AG04450 (cell line): Measurements from ENCODE around the gene PLA2G2E. TPM values are rescaled to one million over a fixed set of nuclear protein-coding genes. Genes with fewer than 3 reads are reported as not detected.

Experiments
- CTCF ChIA-PET: fragments of 300-600, 350-600 bp; formaldehyde crosslinking; extraction: SDS; loops from one replicate; lab custom pipeline; 2022; ENCODE audit warnings: antibody characterized with exemption, inconsistent platforms; lab: Charles Lee
- POLR2A ChIA-PET: fragments of 350-600 bp; formaldehyde crosslinking; extraction: SDS; loops from one replicate; lab custom pipeline; 2021; ENCODE audit warnings: antibody characterized with exemption, inconsistent platforms; lab: Yijun Ruan, JAX
- DNase-seq: peaks from one replicate; pipeline ENCODE4 v3.0.0-alpha.2; 2011; ENCODE audit warnings: low read depth, low spot score
- H3K27ac ChIP-seq: one replicate; pipeline ENCODE4 v1.5.1; 2012; ENCODE audit warnings: low read depth, low read length, control low read depth
- H3K27me3 ChIP-seq: one replicate; pipeline ENCODE4 v1.6.0; 2012; ENCODE audit warnings: low read length; ENCODE audit not compliant: control insufficient read depth, insufficient read depth
- H3K4me3 ChIP-seq: 2 replicates; pipeline ENCODE4 v1.5.1; 2011; ENCODE audit warnings: mild to moderate bottlenecking, low read depth, low read length, control low read depth
- H3K9me3 ChIP-seq: 2 replicates; pipeline ENCODE4 v1.5.1; 2012; ENCODE audit warnings: low read length; ENCODE audit not compliant: control insufficient read depth, insufficient read depth
- CTCF ChIP-seq: IDR thresholded peaks from 2 replicates; pipeline ENCODE4 v1.5.1; 2011; ENCODE audit warnings: low read depth, low read length, control low read depth, inconsistent platforms
- polyA plus RNA-seq: library from polyadenylated mRNA; depleted of rRNA; stranded (reverse); fragments of >200 nt; gene quantifications from 2 replicates; pipeline ENCODE4 v1.2.3, GENCODE V29; 2011; rRNA removed

Gene PLA2G2E
- polyA plus RNA-seq, 1 experiment: not detected

DNA sequence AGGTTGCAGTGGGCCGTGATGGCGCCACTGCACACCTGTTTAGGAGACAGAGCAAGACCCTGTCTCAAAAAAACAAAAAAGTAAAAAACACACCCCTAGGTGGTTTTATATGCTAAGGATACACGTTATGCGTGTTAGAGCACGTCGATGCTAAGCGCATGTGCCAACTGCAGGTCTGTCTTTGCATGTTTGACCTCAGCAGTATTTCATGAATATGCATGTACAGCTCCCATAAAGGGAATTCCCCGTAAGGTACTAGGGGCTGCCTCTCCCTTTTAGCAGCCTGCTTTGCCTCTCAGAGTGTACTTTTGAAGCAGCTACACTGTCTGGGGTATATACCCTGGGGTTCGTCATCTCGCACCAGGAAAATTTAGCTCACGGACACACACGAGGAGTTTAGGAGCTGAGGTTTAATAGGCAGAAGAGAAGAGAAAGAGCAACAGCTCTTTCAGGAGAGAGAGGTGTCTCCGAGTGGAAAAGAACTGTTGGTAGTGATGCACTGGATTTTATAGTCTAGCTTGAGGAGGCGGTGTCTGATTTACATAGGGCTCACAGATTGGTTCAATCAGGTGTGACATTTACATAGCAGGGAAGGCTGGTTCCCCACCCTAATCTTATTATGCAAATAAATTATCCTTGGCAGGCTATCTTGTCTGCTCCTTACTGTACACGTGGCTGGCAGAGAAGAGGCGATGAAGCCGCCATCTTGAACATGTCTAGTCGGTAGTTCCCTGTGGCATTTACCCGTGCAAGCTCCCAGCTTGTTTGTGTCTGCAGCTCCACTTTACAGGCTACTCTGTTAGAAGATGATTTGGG, 45.4 kb downstream of the PLA2G2E start:
- Histone ChIP-seq H3K27me3 (peaks cover 12% of the 10 kb centered on the region), H3K4me3 (no peak overlapping the region), H3K27ac (no peak overlapping the region), H3K9me3 (no peaks in the 10 kb centered on the region; the same call in 1 of the 2 replicates)
- no peak for DNase-seq
- ChIA-PET POLR2A (no interaction called here), CTCF (no interaction called here)
- TF ChIP-seq CTCF: no peak

DNA sequence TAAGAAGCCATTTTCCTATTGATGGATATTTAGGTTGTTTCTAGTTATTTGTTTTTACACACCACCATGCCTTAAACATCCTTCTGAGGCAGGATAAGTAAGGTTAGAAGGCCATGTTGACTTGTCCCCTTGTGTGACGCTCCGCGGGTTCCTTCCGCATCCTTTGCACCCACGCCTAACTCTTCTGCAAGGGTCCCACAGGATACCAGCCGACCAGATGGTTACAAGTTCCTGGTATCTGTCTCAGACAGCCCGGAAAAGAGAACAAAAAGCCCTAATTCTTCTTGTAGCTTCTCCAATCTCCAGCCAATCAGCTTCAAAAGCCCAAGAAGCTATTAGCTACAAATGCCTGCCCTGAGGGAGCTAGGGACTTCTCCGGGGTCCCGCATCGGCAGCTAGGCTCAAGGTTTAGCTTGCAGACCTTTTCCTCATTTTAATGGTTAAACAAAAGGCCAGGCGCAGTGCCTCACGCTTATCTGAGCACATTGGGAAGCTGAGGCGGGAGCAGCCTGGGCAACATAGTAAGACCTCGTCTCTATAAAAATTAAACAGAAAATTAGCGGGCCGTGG, 46.2 kb downstream of the PLA2G2E start:
- POLR2A ChIA-PET: interaction anchor here (0.6 kb wide), 1 partner anchor 26 kb away, joined by 4 read pairs; no protein-coding TSS in a partner anchor
- no peak overlapping the region for H3K27ac ChIP-seq

GRCh38 chr1:19872190-19872589, 51.2 kb downstream of the PLA2G2E start:
- ChIA-PET CTCF (interaction anchor here (2.3 kb wide), 1 partner anchor 10 kb away, joined by 6 read pairs; the partner anchor contains the start of gene OTUD3), POLR2A (no interaction called here)
- no peak overlapping the region for H3K4me3 ChIP-seq
- H3K27ac ChIP-seq: no peak overlapping the region
- peaks cover 8% of the 10 kb centered on the region for H3K27me3 ChIP-seq
- H3K9me3 ChIP-seq: no peaks in the 10 kb centered on the region
- TF ChIP-seq CTCF: no peak
- no peak for DNase-seq

More for the DNA sequence above, 46.2 kb downstream of the PLA2G2E start:
- Histone ChIP-seq H3K9me3 (no peaks in the 10 kb centered on the region; the same call in 1 of the 2 replicates), H3K4me3 (no peak overlapping the region), H3K27me3 (peaks cover 12% of the 10 kb centered on the region)
- TF ChIP-seq CTCF: no peak
- DNase-seq: no peak
- CTCF ChIA-PET: no interaction called here

Other genes starting within 250 kb of the PLA2G2E start
- gene TMCO4, start 123.7 kb downstream of the PLA2G2E start, polyA plus RNA-seq: 10.1 and 11.4 TPM in 2 replicates
- not detected in 2 replicates for gene RNF186, start 108.3 kb downstream of the PLA2G2E start, polyA plus RNA-seq
- gene OTUD3, start 41.2 kb downstream of the PLA2G2E start, polyA plus RNA-seq: 3.9 and 4.8 TPM in 2 replicates
- gene PLA2G2A, start 56.0 kb upstream of the PLA2G2E start, polyA plus RNA-seq: not detected in 2 replicates
- gene PLA2G5, start 146.6 kb upstream of the PLA2G2E start, polyA plus RNA-seq: not detected in 2 replicates
- not detected in 2 replicates for gene PLA2G2D, start 195.9 kb upstream of the PLA2G2E start, polyA plus RNA-seq
- not detected in 2 replicates for gene PLA2G2F, start 215.7 kb upstream of the PLA2G2E start, polyA plus RNA-seq